Keratinocyte (primary cell): ENCODE results near the gene C2CD3. TPM values are rescaled to one million over a fixed set of nuclear protein-coding genes. Genes with fewer than 3 reads are reported as not detected.

Experiments used
- DNase-seq: peaks from one replicate; pipeline ENCODE4 v3.0.0-alpha.2; 2011; ENCODE audit warnings: low read depth, missing footprints, low spot score
- FAIRE-seq: peaks from 2 replicates; lab custom pipeline; 2011; peaks lifted over from hg19 to GRCh38; lab: Jason Lieb, UNC
- H2AFZ ChIP-seq: 2 replicates; pipeline ENCODE4 v1.6.0; 2012; ENCODE audit warnings: low read length, control low read depth, inconsistent platforms; ENCODE audit not compliant: control insufficient read depth
- H3K27ac ChIP-seq: 2 replicates; pipeline ENCODE4 v1.5.1; 2011; ENCODE audit warnings: low read length; ENCODE audit not compliant: control insufficient read depth, insufficient read depth
- H3K27me3 ChIP-seq: 3 replicates; pipeline ENCODE4 v1.6.0; 2011; ENCODE audit warnings: low read length; ENCODE audit not compliant: control insufficient read depth, insufficient read depth; ENCODE audit errors: extremely low read depth
- H3K36me3 ChIP-seq, 2 experiments: 2 replicates in 1 of 2; 3 replicates in 1 of 2; pipeline ENCODE4 v1.5.1; 2011; ENCODE audit warnings: low read length in 2 of 2, mild to moderate bottlenecking in 1 of 2; ENCODE audit not compliant: control insufficient read depth in 2 of 2, insufficient read depth in 2 of 2; ENCODE audit errors: extremely low read depth in 1 of 2
- H3K4me1 ChIP-seq: 3 replicates; pipeline ENCODE4 v1.5.1; 2011; ENCODE audit warnings: low read length; ENCODE audit not compliant: control insufficient read depth, insufficient read depth; ENCODE audit errors: extremely low read depth
- H3K4me2 ChIP-seq: 3 replicates; pipeline ENCODE4 v1.6.0; 2011; ENCODE audit warnings: low read depth, low read length; ENCODE audit not compliant: control insufficient read depth, insufficient read depth; ENCODE audit errors: extremely low read depth
- H3K4me3 ChIP-seq, 3 experiments: fragments of 200-600 bp in 1 of 3; sonication (generic) in 1 of 3; 2 replicates in 2 of 3; 3 replicates in 1 of 3; pipeline ENCODE4 v1.5.1; 2011 to 2016; ENCODE audit warnings: low read length in 3 of 3, mild to moderate bottlenecking in 3 of 3, control low read depth in 2 of 3, inconsistent platforms in 1 of 3, low read depth in 1 of 3, mixed read lengths in 1 of 3, mixed run types in 1 of 3, moderate library complexity in 1 of 3; ENCODE audit not compliant: control insufficient read depth in 2 of 3, insufficient read depth in 2 of 3; ENCODE audit errors: extremely low read depth in 1 of 3
- H3K79me2 ChIP-seq: 2 replicates; pipeline ENCODE4 v1.6.0; 2012; ENCODE audit warnings: low read length; ENCODE audit not compliant: control insufficient read depth, insufficient read depth
- H3K9ac ChIP-seq: 3 replicates; pipeline ENCODE4 v1.6.0; 2011; ENCODE audit warnings: low read length; ENCODE audit not compliant: control insufficient read depth, insufficient read depth; ENCODE audit errors: extremely low read depth
- H3K9me1 ChIP-seq: 3 replicates; pipeline ENCODE4 v1.6.0; 2011; ENCODE audit warnings: low read length; ENCODE audit not compliant: control insufficient read depth, insufficient read depth; ENCODE audit errors: extremely low read depth
- H3K9me3 ChIP-seq: 2 replicates; pipeline ENCODE4 v1.5.1; 2012; ENCODE audit warnings: low read depth, low read length; ENCODE audit not compliant: control insufficient read depth
- H4K20me1 ChIP-seq: 3 replicates; pipeline ENCODE4 v1.6.0; 2011; ENCODE audit warnings: low read length; ENCODE audit not compliant: control insufficient read depth, insufficient read depth; ENCODE audit errors: extremely low read depth
- EZH2 ChIP-seq: IDR thresholded peaks from one replicate; pipeline ENCODE4 v1.6.1; 2012; ENCODE audit warnings: inconsistent platforms, mild to moderate bottlenecking, low read length, moderate library complexity
- dilution Hi-C: fragments of 300-500 bp; cut with MboI; formaldehyde crosslinking; loops from one replicate; pipeline ENCODE4 v1.7.0; 2020; ENCODE audit warnings: low sequenced_read_pairs; ENCODE audit not compliant: extremely low pct_ligation_motif_present
- polyA plus RNA-seq, 5 experiments: library from polyadenylated mRNA; depleted of rRNA in 3 of 5; stranded (reverse) in 3 of 5; stranded (forward) in 1 of 5; unstranded in 1 of 5; fragments of >200 nt; gene quantifications; 1 replicate in 1 of 5; 2 replicates in 3 of 5; 3 replicates in 1 of 5; pipeline versions ENCODE4 v1.2.1 to v1.2.3, GENCODE V29; 2011 to 2012; ENCODE audit warnings: missing spikeins in 2 of 5, low read depth in 1 of 5, low replicate concordance in 1 of 5
- TF ChIP-seq, protein P1 (sequence below), 3 experiments: IDR thresholded peaks in 1 of 3; conservative IDR thresholded peaks in 1 of 3; optimal IDR thresholded peaks in 1 of 3; 2 replicates in 2 of 3; 3 replicates in 1 of 3; pipeline versions ENCODE3 to v1.5.1; 2011; ENCODE audit warnings: low read length in 3 of 3, mild to moderate bottlenecking in 3 of 3, moderate library complexity in 2 of 3, control low read depth in 1 of 3, inconsistent platforms in 1 of 3; ENCODE audit not compliant: insufficient read depth in 2 of 3; ENCODE audit errors: extremely low read depth in 1 of 3

The C2CD3 gene
- polyA plus RNA-seq, 1 donor (not counting 4 experiments of a cell fraction or from before 2014, with no cell fraction given), result 9.8 TPM

DNA sequence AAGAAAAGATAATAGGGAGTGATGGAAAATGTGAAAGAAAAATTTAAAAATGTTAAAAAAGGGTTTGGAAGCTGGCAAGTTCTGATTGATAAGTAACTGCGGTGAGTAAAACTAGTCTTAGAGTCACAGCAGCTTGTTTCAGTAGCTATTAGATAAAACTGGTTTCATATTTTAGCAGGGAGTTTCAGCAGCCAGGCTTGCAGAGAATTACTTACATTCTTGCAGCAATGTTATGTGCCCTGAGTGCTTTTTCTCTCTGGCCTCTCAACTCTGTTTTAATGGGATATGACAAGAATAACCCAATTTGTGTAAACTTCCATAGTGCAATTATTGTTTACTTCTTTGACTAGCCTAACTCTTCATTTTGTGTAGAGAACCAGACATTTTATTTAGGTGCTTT, 33.9 kb upstream of the C2CD3 start:
- no peaks in the 10 kb centered on the region for H3K4me1 ChIP-seq
- H3K36me3 ChIP-seq, result peaks cover 0 to 13% of the 10 kb centered on the region in 2 experiments
- no peak for TF ChIP-seq EZH2
- TF ChIP-seq, protein P1, sequence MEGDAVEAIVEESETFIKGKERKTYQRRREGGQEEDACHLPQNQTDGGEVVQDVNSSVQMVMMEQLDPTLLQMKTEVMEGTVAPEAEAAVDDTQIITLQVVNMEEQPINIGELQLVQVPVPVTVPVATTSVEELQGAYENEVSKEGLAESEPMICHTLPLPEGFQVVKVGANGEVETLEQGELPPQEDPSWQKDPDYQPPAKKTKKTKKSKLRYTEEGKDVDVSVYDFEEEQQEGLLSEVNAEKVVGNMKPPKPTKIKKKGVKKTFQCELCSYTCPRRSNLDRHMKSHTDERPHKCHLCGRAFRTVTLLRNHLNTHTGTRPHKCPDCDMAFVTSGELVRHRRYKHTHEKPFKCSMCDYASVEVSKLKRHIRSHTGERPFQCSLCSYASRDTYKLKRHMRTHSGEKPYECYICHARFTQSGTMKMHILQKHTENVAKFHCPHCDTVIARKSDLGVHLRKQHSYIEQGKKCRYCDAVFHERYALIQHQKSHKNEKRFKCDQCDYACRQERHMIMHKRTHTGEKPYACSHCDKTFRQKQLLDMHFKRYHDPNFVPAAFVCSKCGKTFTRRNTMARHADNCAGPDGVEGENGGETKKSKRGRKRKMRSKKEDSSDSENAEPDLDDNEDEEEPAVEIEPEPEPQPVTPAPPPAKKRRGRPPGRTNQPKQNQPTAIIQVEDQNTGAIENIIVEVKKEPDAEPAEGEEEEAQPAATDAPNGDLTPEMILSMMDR (optimal IDR thresholded peaks at IDR 0.05 in 1 of 3, IDR thresholded peaks at IDR 0.05 in 1 of 3, conservative IDR thresholded peaks at IDR 0.05 in 1 of 3; ENCODE audit: extremely low read depth in 1 of 3, insufficient read depth in 2 of 3, low read length in 3 of 3), result no peak
- no peaks in the 10 kb centered on the region for H3K9me3 ChIP-seq
- DNase-seq (no peak), FAIRE-seq (no peak)
- no peak overlapping the region for H2AFZ ChIP-seq
- dilution Hi-C loops, result no loop called here
- H3K4me3 ChIP-seq, result no peak overlapping the region
- no peaks in the 10 kb centered on the region for H3K79me2 ChIP-seq
- no peaks in the 10 kb centered on the region for H4K20me1 ChIP-seq
- no peaks in the 10 kb centered on the region for H3K27me3 ChIP-seq
- no peak overlapping the region for H3K4me2 ChIP-seq
- no peak overlapping the region for H3K27ac ChIP-seq
- H3K9me1 ChIP-seq, result no peaks in the 10 kb centered on the region
- H3K9ac ChIP-seq, result no peak overlapping the region

DNA sequence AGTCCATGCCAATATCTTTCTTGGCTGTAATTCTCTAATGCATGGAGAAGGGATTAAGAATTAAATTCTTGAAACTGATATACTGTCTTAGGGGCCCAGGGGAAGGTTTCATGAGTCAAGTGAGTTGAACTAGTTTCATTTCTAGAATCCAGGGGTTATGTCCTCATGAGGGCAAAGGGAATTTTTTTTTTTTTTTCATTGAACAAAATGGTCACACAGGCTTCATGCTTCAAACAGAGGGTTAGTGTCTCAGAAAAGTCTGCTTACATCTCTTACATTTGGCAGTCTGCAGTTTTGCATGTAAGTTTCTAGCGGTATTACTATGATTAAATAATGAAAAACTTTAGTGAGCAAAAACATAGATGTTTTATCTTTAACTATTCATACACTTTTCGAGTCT, 33.2 kb upstream of the C2CD3 start:
- FAIRE-seq, result no peak
- no peak overlapping the region for H2AFZ ChIP-seq
- H3K9ac ChIP-seq, result no peak overlapping the region
- H3K27ac ChIP-seq, result no peak overlapping the region
- no peaks in the 10 kb centered on the region for H3K4me1 ChIP-seq
- DNase-seq, result no peak
- no peak overlapping the region for H3K4me2 ChIP-seq
- H3K36me3 ChIP-seq, result peaks cover 0 to 13% of the 10 kb centered on the region in 2 experiments
- H3K9me1 ChIP-seq, result no peaks in the 10 kb centered on the region
- no peaks in the 10 kb centered on the region for H4K20me1 ChIP-seq
- no peak overlapping the region for H3K4me3 ChIP-seq
- dilution Hi-C loops, result no loop called here
- H3K27me3 ChIP-seq, result no peaks in the 10 kb centered on the region
- no peaks in the 10 kb centered on the region for H3K9me3 ChIP-seq
- peaks cover under 1% of the 10 kb centered on the region for H3K79me2 ChIP-seq
- TF ChIP-seq, protein P1 (optimal IDR thresholded peaks at IDR 0.05 in 1 of 3, IDR thresholded peaks at IDR 0.05 in 1 of 3, conservative IDR thresholded peaks at IDR 0.05 in 1 of 3; ENCODE audit: extremely low read depth in 1 of 3, insufficient read depth in 2 of 3, low read length in 3 of 3), result no peak
- no peak for TF ChIP-seq EZH2
